GM06990 (cell line): ENCODE data around the gene STPG1.

Source experiments
- DNase-seq: peaks from one replicate; pipeline ENCODE4 v3.0.0-alpha.2; 2011; ENCODE audit not compliant: insufficient read length; ENCODE audit errors: extremely low read depth
- H3K27me3 ChIP-seq: replicated peaks from 2 replicates; pipeline ENCODE4 v1.6.0; 2011; ENCODE audit warnings: low read length; ENCODE audit not compliant: control insufficient read depth, insufficient read depth
- H3K36me3 ChIP-seq: 2 replicates; pipeline ENCODE4 v1.5.1; 2011; ENCODE audit warnings: low read length; ENCODE audit not compliant: control insufficient read depth, insufficient read depth
- H3K4me3 ChIP-seq: replicated peaks from 2 replicates; pipeline ENCODE4 v1.5.1; 2011; ENCODE audit warnings: low read depth, mild to moderate bottlenecking, control low read depth, low read length
- CTCF ChIP-seq: IDR thresholded peaks from 2 replicates; pipeline ENCODE4 v1.5.1; 2011; ENCODE audit warnings: low read length, control low read depth, mild to moderate bottlenecking, inconsistent platforms; ENCODE audit not compliant: insufficient read depth, poor library complexity, severe bottlenecking

STPG1 gene

GRCh38 chr1:24357038-24357437 is 56.5 kb downstream of the STPG1 start:
- H3K27me3 ChIP-seq = no peaks in the 10 kb centered on the region
- no peak for DNase-seq

GRCh38 chr1:24355466-24355865 is 58.1 kb downstream of the STPG1 start:
- peaks cover 2% of the 10 kb centered on the region for H3K36me3 ChIP-seq
- TF ChIP-seq CTCF = no peak
- H3K27me3 ChIP-seq = no peaks in the 10 kb centered on the region
- no peak for DNase-seq
- no peak overlapping the region for H3K4me3 ChIP-seq

More at GRCh38 chr1:24357038-24357437, 56.5 kb downstream of the STPG1 start:
- TF ChIP-seq CTCF = no peak
- H3K36me3 ChIP-seq = peaks cover 2% of the 10 kb centered on the region
- H3K4me3 ChIP-seq = no peak overlapping the region

- no peak for DNase-seq
- no peak for TF ChIP-seq CTCF
- H3K36me3 ChIP-seq = peaks cover 2% of the 10 kb centered on the region
Observed at GRCh38 chr1:24353292-24353891, 60.2 kb downstream of the STPG1 start.

GRCh38 chr1:24351918-24352627 is 61.5 kb downstream of the STPG1 start:
- no peak for DNase-seq
- no peaks in the 10 kb centered on the region for H3K27me3 ChIP-seq
- H3K4me3 ChIP-seq = no peak overlapping the region
- no peaks in the 10 kb centered on the region; the same call in 1 of the 2 replicates for H3K36me3 ChIP-seq
- no peak for TF ChIP-seq CTCF

More at GRCh38 chr1:24353292-24353891, 60.2 kb downstream of the STPG1 start:
- Histone ChIP-seq H3K27me3 (no peaks in the 10 kb centered on the region), H3K4me3 (no peak overlapping the region)

- no peak for TF ChIP-seq CTCF
- Histone ChIP-seq H3K27me3 (no peaks in the 10 kb centered on the region), H3K36me3 (no peaks in the 10 kb centered on the region; the same call in 1 of the 2 replicates), H3K4me3 (no peak overlapping the region)
- DNase-seq = peak; percentile 43
Observed at GRCh38 chr1:24351247-24351646, 62.3 kb downstream of the STPG1 start.
